ENCODE results near the gene SNTA1.
"Not testable (repeated sequence)": the region's sequence is repeated elsewhere in the genome, so short reads cannot be mapped to it uniquely, and the experiment has no call there.

The SNTA1 gene

GRCh38 chr20:33465481-33466302 is 22.1 kb upstream of the SNTA1 start:
- no peak for DNase-seq

GRCh38 chr20:33464759-33465158 is 21.2 kb upstream of the SNTA1 start:
- DNase-seq = not testable (repeated sequence)

- DNase-seq = no peak
Observed at GRCh38 chr20:33463332-33464101, 20.0 kb upstream of the SNTA1 start.

GRCh38 chr20:33460711-33461110 is 17.1 kb upstream of the SNTA1 start:
- DNase-seq = no peak

- no peak for DNase-seq
Observed at GRCh38 chr20:33459599-33459998, 16.0 kb upstream of the SNTA1 start.

- DNase-seq = peak; percentile 62 to 81
Observed at GRCh38 chr20:33456916-33457642, 13.5 kb upstream of the SNTA1 start.

GRCh38 chr20:33450867-33451266 is 7.3 kb upstream of the SNTA1 start:
- DNase-seq = no peak

GRCh38 chr20:33445881-33446625 is 2.5 kb upstream of the SNTA1 start:
- DNase-seq = no peak

- DNase-seq = peak in 1 of 2 experiments; percentile 7
Observed at GRCh38 chr20:33444797-33445560, 1.4 kb upstream of the SNTA1 start.

- DNase-seq = peak in 1 of 2 experiments; percentile 17
Observed at GRCh38 chr20:33443006-33443511, 504 bp downstream of the SNTA1 start.

GRCh38 chr20:33442136-33443005 is 1.2 kb downstream of the SNTA1 start:
- DNase-seq = no peak

- DNase-seq = no peak
Observed at GRCh38 chr20:33441142-33441955, 2.2 kb downstream of the SNTA1 start.

- DNase-seq = not testable (repeated sequence)
Observed at GRCh38 chr20:33440562-33440961, 3.0 kb downstream of the SNTA1 start.

GRCh38 chr20:33438481-33438880 is 5.1 kb downstream of the SNTA1 start:
- no peak for DNase-seq

GRCh38 chr20:33437141-33437911 is 6.2 kb downstream of the SNTA1 start:
- DNase-seq = no peak

- DNase-seq = no peak
Observed at GRCh38 chr20:33434434-33434833, 9.1 kb downstream of the SNTA1 start.

GRCh38 chr20:33433465-33434234 is 9.9 kb downstream of the SNTA1 start:
- no peak for DNase-seq

- DNase-seq = no peak
Observed at GRCh38 chr20:33431797-33432381, 11.7 kb downstream of the SNTA1 start.

Data from stimulated activated CD4-positive, alpha-beta T cell treated with anti-CD3 and anti-CD28 coated beads, Interleukin-4, amount 100 ng/mL, for 4 hours (primary cell).